Neuron (in vitro differentiated cells): ENCODE measurements around the gene GPR3.

Source experiments
- H2AFZ ChIP-seq: one replicate; pipeline ENCODE4 v1.6.1; 2013; ENCODE audit warnings: low read depth, mild to moderate bottlenecking, inconsistent platforms, low read length, moderate library complexity
- H3K27me3 ChIP-seq: one replicate; pipeline ENCODE4 v1.6.1; 2013; ENCODE audit warnings: low read length; ENCODE audit not compliant: insufficient read depth
- H3K36me3 ChIP-seq: one replicate; pipeline ENCODE4 v1.6.1; 2013; ENCODE audit warnings: low read length; ENCODE audit not compliant: insufficient read depth
- H3K4me1 ChIP-seq: one replicate; pipeline ENCODE4 v1.6.1; 2013; ENCODE audit warnings: low read length; ENCODE audit not compliant: insufficient read depth
- H3K4me3 ChIP-seq: 2 replicates; pipeline ENCODE4 v1.5.1; 2013; ENCODE audit warnings: mild to moderate bottlenecking, low read length, moderate library complexity
- H3K9me3 ChIP-seq: one replicate; pipeline ENCODE4 v1.6.1; 2013; ENCODE audit warnings: low read length

The GPR3 gene

DNA sequence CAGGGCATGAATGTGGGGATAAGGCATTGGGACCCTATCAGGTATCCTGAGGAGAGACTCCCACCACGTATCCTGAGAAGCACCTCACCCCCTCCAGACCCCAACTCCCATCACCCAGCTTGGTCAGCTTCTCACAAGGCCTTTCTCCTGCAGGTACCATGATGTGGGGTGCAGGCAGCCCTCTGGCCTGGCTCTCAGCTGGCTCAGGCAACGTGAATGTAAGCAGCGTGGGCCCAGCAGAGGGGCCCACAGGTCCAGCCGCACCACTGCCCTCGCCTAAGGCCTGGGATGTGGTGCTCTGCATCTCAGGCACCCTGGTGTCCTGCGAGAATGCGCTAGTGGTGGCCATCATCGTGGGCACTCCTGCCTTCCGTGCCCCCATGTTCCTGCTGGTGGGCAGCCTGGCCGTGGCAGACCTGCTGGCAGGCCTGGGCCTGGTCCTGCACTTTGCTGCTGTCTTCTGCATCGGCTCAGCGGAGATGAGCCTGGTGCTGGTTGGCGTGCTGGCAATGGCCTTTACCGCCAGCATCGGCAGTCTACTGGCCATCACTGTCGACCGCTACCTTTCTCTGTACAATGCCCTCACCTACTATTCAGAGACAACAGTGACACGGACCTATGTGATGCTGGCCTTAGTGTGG, 1.3 kb downstream of the GPR3 start:
- Histone ChIP-seq H3K27me3 (peaks cover 9% of the 10 kb centered on the region), H2AFZ (no peak overlapping the region), H3K4me1 (peaks cover 14% of the 10 kb centered on the region), H3K36me3 (no peaks in the 10 kb centered on the region), H3K4me3 (no peak overlapping the region), H3K9me3 (no peaks in the 10 kb centered on the region)

DNA sequence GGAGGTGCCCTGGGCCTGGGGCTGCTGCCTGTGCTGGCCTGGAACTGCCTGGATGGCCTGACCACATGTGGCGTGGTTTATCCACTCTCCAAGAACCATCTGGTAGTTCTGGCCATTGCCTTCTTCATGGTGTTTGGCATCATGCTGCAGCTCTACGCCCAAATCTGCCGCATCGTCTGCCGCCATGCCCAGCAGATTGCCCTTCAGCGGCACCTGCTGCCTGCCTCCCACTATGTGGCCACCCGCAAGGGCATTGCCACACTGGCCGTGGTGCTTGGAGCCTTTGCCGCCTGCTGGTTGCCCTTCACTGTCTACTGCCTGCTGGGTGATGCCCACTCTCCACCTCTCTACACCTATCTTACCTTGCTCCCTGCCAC, 1.8 kb downstream of the GPR3 start:
- Histone ChIP-seq H3K27me3 (peaks cover 9% of the 10 kb centered on the region), H2AFZ (no peak overlapping the region), H3K4me3 (no peak overlapping the region)

DNA sequence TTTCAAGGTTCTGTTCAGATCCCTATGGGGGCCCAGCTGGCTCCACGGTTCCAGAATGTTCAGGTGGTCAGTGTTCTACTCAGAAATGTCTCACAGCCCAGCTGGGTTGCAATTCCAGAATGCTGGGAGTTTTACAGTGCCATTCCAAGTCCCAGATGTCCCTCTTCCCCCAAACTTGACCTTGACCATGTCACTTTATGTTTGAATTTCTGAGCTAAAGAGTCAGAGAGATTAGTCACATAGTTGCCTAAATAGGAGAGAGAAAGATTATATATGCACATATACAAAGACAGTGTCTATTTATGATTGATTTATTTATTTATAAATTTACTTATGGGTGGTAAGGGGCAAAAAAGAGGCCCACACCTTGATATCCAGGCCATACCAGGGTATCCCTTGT, 2.5 kb downstream of the GPR3 start:
- Histone ChIP-seq H3K9me3 (no peaks in the 10 kb centered on the region), H3K27me3 (peaks cover 9% of the 10 kb centered on the region), H2AFZ (no peak overlapping the region), H3K4me3 (no peak overlapping the region), H3K4me1 (peaks cover 23% of the 10 kb centered on the region), H3K36me3 (no peaks in the 10 kb centered on the region)

More for the DNA sequence above, 1.8 kb downstream of the GPR3 start:
- H3K4me1 ChIP-seq: peaks cover 19% of the 10 kb centered on the region
- no peaks in the 10 kb centered on the region for H3K36me3 ChIP-seq
- no peaks in the 10 kb centered on the region for H3K9me3 ChIP-seq

DNA sequence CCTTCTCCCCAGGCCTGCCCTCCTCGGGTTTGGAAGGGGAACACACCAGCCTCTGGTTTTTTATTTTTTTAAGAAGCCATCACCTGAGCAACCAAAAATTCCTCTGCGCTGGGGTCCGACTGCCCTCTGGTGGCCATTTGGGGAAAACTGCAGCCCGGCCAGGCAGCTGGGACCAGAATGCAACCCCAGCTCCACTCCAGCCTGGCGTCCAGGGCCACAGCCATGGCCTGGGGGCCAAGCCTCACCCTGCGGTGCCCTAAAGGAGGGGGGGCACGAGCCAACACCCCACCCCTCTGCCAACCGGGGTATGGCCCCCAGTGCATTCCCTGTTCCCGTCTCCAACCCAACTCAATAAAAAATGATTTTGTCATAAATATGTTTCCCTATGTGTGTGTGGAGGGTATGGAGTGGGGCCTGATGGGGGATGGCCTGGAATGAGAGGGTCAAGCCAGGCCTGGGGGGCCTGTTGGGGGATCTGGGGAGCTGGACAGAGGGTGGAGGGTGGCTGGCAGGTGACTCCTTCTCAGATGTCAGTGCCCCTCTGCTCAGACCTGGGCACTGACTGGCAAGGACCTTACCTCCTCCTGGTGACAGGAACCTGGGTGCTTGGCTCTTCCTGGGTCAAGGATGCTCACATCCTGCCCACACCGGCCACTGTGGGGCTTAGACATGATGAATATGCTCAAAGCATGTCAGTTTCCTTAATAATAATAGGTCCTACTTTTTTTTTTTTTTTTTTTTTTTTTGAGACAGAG, 3.2 kb downstream of the GPR3 start:
- peaks cover 6% of the 10 kb centered on the region for H3K27me3 ChIP-seq
- H3K4me3 ChIP-seq: no peak overlapping the region
- H3K4me1 ChIP-seq: peaks cover 27% of the 10 kb centered on the region
- no peaks in the 10 kb centered on the region for H3K9me3 ChIP-seq
- no peak overlapping the region for H2AFZ ChIP-seq
- H3K36me3 ChIP-seq: no peaks in the 10 kb centered on the region

DNA sequence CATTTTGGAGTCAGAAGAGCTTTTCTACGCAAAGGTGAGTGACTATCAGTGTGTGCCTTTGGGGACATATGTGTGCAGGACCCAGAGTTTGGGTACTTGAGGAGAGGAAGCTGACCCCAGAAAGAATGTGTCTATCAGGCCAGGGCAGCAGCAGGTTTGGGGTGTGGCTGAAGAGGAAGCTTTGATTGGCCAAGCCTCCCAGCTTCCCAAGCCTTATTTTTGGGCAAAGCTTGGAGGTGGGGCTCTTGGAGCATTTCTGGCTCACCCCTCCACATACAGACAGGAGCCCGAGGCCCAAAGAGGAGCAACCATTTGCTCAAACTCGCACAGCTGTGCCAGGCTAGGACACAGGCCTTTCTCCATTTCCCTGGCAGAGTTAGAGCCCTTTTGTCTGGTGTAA, 4.7 kb downstream of the GPR3 start:
- no peak overlapping the region for H2AFZ ChIP-seq
- H3K4me1 ChIP-seq: peaks cover 27% of the 10 kb centered on the region
- H3K4me3 ChIP-seq: no peak overlapping the region
- no peaks in the 10 kb centered on the region for H3K36me3 ChIP-seq
- H3K27me3 ChIP-seq: no peaks in the 10 kb centered on the region
- H3K9me3 ChIP-seq: no peaks in the 10 kb centered on the region

DNA sequence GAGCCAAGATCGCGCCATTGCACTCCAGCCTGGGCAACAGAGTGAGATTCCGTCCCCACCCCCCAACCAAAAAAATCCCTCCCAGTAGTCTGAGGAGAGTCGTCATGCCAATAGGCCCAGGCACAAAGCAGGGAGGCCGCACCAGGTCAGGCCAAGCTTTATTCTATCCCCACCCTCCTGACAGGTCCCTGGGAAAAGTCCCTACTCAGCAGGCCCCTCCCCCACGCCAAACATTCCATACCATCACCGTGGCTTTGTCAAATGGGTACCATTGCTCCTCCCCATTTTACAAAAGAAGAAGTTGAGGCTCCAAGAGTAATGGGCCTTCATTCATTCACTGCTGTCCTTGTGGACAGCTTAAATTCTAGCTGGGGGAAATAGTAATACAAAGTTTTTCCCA, 5.3 kb downstream of the GPR3 start:
- no peaks in the 10 kb centered on the region for H3K36me3 ChIP-seq
- peaks cover 26% of the 10 kb centered on the region for H3K4me1 ChIP-seq
- no peaks in the 10 kb centered on the region for H3K9me3 ChIP-seq
- H2AFZ ChIP-seq: no peak overlapping the region
- H3K4me3 ChIP-seq: no peak overlapping the region
- H3K27me3 ChIP-seq: no peaks in the 10 kb centered on the region

DNA sequence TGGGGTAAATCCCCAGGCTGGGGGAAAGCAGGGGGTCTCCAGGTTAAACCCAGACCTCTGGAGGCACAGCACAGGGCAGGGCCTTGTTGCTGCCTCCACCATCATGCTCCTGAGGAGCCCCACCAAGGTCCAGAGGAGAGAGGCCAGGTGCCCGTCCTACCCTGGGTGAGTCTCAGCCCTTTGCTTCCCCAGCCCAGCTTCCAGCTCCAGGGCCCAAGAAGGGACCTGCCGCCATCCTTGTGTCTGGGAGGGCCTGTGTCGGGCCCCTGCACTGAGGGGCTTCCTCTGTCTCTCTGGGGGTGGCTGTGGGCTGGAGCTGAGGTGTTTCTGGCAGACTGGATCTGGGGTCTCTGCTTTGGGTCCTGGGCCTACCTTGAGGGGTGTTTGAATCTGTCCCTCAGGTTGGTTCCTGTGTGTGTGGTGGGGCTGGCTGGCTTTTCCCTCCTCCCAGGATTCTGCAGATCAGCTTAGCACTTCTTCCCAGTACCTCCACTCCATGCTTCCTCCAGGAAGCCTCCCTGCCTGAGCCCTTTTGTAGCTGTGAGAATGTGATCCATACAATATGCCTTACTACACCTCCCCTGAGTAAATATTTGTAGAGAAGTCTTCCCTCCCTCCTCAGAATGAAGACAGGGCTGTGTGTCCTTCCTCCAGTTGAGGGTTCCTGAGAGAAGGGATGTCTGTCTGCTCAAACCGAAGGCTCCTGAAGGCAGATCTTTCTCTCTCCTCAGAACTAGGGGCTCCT, 6.2 kb downstream of the GPR3 start:
- H3K9me3 ChIP-seq: no peaks in the 10 kb centered on the region

DNA sequence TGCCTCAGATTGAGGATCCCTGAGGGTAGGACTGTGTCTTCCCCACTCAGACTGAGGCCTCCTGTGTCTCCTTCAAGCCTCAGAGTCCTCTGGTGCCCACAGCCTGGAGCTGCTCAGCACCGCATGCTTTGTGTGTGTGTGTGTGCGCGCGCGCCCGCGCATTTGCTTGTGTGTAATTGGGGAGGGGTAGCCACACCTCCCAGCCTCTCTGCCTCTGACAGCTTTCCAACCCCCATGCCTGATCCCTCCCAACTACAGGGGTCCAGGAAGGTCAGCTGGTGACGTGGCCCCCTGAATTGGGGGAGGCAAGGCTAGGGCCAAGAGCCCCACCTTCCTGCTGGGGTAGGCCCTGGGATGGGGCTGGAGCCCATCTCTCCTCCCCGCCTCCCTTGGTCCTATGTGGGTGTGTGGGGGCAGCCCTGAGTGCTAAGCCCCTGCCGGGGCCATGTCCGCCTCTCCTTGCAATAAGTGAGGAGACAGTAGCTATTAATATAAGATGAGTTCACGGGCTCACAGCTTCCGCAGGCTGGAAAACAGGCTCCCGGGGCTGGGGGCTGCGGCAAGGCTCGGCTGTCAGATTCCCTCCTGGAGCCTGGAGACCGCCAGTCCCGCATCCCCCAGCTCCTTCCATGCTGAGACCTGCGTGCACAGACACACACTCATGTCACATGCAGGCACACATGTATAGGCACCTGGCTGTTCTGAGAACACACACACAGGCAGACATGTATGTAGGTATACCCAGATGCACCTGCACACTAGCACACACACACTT, 7.0 kb downstream of the GPR3 start:
- Histone ChIP-seq H2AFZ (no peak overlapping the region), H3K36me3 (no peaks in the 10 kb centered on the region), H3K4me1 (peaks cover 21% of the 10 kb centered on the region), H3K9me3 (no peaks in the 10 kb centered on the region), H3K4me3 (no peak overlapping the region), H3K27me3 (no peaks in the 10 kb centered on the region)

More for the DNA sequence above, 6.2 kb downstream of the GPR3 start:
- no peak overlapping the region for H3K4me3 ChIP-seq
- no peaks in the 10 kb centered on the region for H3K27me3 ChIP-seq
- no peaks in the 10 kb centered on the region for H3K36me3 ChIP-seq
- H3K4me1 ChIP-seq: peaks cover 21% of the 10 kb centered on the region
- H2AFZ ChIP-seq: no peak overlapping the region

DNA sequence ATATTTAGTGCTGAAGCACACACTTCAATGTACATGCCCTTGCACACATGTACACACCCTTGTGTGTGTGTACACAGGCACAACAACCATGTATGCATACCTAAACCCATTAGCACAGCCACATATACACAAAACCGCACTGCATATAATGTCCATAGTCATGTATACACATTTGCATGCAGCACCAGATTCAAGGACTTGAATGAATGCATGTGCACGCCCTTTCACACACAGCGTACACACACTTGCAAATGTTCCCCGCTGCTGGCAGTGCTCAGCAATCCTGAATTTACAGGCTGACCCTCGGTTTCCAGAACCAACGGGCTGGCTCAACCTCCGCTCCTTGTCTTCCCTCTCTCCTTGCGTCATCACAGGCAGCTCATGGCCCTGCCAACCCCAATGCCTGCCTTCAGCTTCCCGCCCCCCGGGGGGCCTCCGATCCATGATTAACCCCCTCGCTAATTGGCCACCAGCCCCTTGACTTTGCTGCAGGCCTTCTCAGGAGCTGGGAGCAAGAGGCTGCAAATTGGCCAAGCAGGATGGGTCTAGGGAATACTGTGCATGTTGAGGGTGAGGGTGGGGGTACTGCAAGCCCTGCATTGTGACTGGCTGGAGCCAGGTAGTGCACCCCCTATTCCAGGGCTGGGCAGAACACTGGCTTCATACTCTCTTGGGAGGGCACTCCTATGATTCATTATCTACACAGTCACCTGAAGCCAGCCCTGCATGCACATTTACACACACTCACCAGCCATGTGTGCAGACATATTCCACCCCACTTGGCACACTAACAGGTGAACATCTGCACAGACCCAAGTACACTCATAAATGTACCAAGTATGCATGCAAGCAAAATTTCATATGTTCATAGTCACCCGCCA, 7.9 kb downstream of the GPR3 start:
- Histone ChIP-seq H2AFZ (no peak overlapping the region), H3K36me3 (no peaks in the 10 kb centered on the region), H3K4me1 (peaks cover 19% of the 10 kb centered on the region), H3K4me3 (no peak overlapping the region), H3K9me3 (no peaks in the 10 kb centered on the region), H3K27me3 (no peaks in the 10 kb centered on the region)

DNA sequence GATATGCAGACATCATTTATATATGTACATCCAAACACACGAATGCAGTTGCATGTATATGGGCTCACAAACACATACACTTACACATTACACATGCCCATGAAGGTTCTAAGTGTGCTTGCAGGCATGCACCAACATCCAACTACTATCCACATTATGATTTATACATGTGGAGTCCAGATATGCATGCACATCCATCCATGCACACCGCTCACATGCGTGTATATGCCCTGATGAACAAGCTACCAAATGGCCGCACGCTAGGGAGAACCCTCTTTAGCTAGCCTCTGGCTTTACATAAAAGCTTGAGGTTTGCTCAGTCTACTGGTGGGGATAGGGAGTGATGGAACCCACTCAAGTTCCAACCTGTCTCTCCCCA, 8.5 kb downstream of the GPR3 start:
- H3K27me3 ChIP-seq: no peaks in the 10 kb centered on the region
- no peak overlapping the region for H2AFZ ChIP-seq
- H3K4me3 ChIP-seq: no peak overlapping the region
- peaks cover 20% of the 10 kb centered on the region for H3K4me1 ChIP-seq
- no peaks in the 10 kb centered on the region for H3K36me3 ChIP-seq
- H3K9me3 ChIP-seq: no peaks in the 10 kb centered on the region

DNA sequence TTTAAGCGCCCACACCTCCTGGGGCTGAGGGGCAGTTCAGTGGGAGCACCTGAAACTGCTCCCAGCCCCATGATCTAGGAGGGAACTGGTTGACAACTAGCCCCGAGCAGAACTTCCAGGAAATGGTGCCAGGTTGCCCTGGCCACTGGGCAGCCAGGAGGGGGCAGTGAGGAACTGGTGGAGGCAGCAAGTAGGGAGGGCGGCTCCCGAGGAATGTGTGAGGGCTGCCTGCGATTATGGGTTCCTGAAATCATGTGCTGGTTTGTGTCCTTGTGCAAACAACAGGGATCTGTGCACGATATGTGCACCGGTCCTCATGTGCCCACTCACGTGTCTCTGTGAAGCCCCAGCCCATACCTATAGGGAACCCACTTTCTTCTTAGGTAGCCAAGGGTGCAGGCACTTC, 9.9 kb downstream of the GPR3 start:
- Histone ChIP-seq H2AFZ (no peak overlapping the region), H3K4me3 (no peak overlapping the region), H3K27me3 (no peaks in the 10 kb centered on the region), H3K36me3 (peaks cover 10% of the 10 kb centered on the region), H3K9me3 (no peaks in the 10 kb centered on the region), H3K4me1 (peaks cover 29% of the 10 kb centered on the region)

DNA sequence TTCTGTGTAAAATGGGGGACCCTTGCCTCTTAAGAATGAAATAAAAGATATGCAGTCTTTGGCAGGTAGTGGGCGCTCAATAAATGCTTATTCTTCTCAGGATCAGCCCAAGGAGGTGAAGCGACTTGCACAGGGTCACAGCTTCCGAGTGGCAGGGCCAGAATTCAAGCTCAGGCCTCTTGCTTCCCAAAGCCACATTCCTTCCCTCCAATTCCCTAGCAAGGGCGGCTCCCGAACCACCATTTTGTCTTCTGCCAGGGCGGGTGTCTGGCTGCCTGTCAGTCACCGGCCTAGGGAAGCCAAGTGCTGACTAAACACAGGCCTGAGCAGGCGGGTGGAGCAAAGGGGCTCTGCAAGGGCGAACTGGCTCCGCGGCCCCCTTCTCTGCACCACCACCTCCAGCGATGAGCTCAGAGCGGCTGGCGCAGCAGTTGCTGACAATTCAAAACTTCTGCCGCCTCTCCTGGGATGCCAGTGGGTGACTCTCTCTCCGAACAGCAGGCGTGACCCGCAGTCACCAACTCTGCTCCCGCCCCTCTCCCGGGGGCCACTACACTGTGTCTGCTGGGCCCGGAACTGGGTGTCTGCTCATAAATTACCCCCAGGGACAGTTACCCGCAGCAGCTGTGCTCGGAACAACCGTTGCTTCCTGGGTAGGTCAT, 10.8 kb downstream of the GPR3 start:
- H3K9me3 ChIP-seq: no peaks in the 10 kb centered on the region
- peaks cover 26% of the 10 kb centered on the region for H3K4me1 ChIP-seq
- no peak overlapping the region for H2AFZ ChIP-seq
- H3K27me3 ChIP-seq: no peaks in the 10 kb centered on the region
- H3K36me3 ChIP-seq: peaks cover 17% of the 10 kb centered on the region
- no peak overlapping the region for H3K4me3 ChIP-seq
